HepG2 (cell line): ENCODE results near the gene SYNE3. TPM values are rescaled to one million over a fixed set of nuclear protein-coding genes. Genes with fewer than 3 reads are reported as not detected.
A peak's percentile ranks its signal among the peaks of the same experiment; 100 is the strongest.

Source experiments
- ARID2 ChIP-seq: sonication (generic); formaldehyde crosslinking; IDR thresholded peaks from 2 replicates; pipeline ENCODE4 v1.8.1; 2022; ENCODE audit warnings: mild to moderate bottlenecking, missing genetic modification reagents, borderline replicate concordance
- CHD2 ChIP-seq: IDR thresholded peaks from 2 replicates; pipeline ENCODE4 v1.6.1; 2011; ENCODE audit warnings: low read depth, low read length, improper control_type of control experiment
- EP300 ChIP-seq, 3 experiments: sonication (generic) in 1 of 3; formaldehyde crosslinking in 1 of 3; IDR thresholded peaks; 2 replicates each; pipeline versions ENCODE4 v1.5.1 to v1.6.1; 2011 to 2020; ENCODE audit warnings: low read depth in 2 of 3, low read length in 2 of 3, borderline replicate concordance in 1 of 3, improper control_type of control experiment in 1 of 3, mild to moderate bottlenecking in 1 of 3, missing genetic modification reagents in 1 of 3, moderate library complexity in 1 of 3
- ERF ChIP-seq: IDR thresholded peaks from 2 replicates; pipeline ENCODE4 v1.6.1; 2018; ENCODE audit warnings: missing biosample characterization, missing genetic modification reagents
- GABPB1 ChIP-seq: IDR thresholded peaks from 2 replicates; pipeline ENCODE4 v1.6.1; 2016; ENCODE audit warnings: mild to moderate bottlenecking, missing genetic modification reagents, moderate library complexity, missing compliant biosample characterization
- HOXD1 ChIP-seq: sonication (generic); formaldehyde crosslinking; IDR thresholded peaks from 2 replicates; pipeline ENCODE4 v1.5.0; 2020; ENCODE audit warnings: missing genetic modification reagents
- KDM5B ChIP-seq: sonication (generic); formaldehyde crosslinking; IDR thresholded peaks from 2 replicates; pipeline ENCODE4 v1.4.0; 2020; ENCODE audit warnings: missing genetic modification reagents, mild to moderate bottlenecking, borderline replicate concordance
- MAX ChIP-seq: IDR thresholded peaks from 2 replicates; pipeline ENCODE4 v1.6.1; 2012; ENCODE audit warnings: inconsistent platforms
- MTERF4 ChIP-seq: sonication (generic); formaldehyde crosslinking; IDR thresholded peaks from 2 replicates; pipeline ENCODE4 v1.8.0; 2023; ENCODE audit warnings: mild to moderate bottlenecking, missing genetic modification reagents
- NFIC ChIP-seq: IDR thresholded peaks from 2 replicates; pipeline ENCODE4 v1.6.1; 2012; ENCODE audit warnings: mild to moderate bottlenecking, low read length, inconsistent platforms
- NR2F6 ChIP-seq, 2 experiments: IDR thresholded peaks; 2 replicates each; pipeline ENCODE4 v1.6.1; 2016; ENCODE audit warnings: antibody characterized with exemption in 1 of 2, mild to moderate bottlenecking in 1 of 2
- RAD51 ChIP-seq: fragments of 450-650 bp; IDR thresholded peaks from 2 replicates; pipeline ENCODE4 v1.6.1; 2016; ENCODE audit warnings: borderline replicate concordance
- THAP11 ChIP-seq: IDR thresholded peaks from 2 replicates; pipeline ENCODE4 v1.6.1; 2016; ENCODE audit warnings: missing biosample characterization, missing genetic modification reagents
- XRCC5 ChIP-seq: fragments of 200-400 bp; formaldehyde crosslinking; optimal IDR thresholded peaks from 2 replicates; pipeline ENCODE3; 2017; ENCODE audit warnings: mild to moderate bottlenecking, low read length
- ZNF101 ChIP-seq: sonication (generic); formaldehyde crosslinking; IDR thresholded peaks from 2 replicates; pipeline ENCODE4 v1.4.0; 2020; ENCODE audit warnings: mild to moderate bottlenecking, low read depth, missing genetic modification reagents, borderline replicate concordance
- ZNF205 ChIP-seq: IDR thresholded peaks from 2 replicates; pipeline ENCODE4 v1.6.1; 2018; ENCODE audit warnings: missing biosample characterization, missing genetic modification reagents
- ZNF264 ChIP-seq: sonication (generic); formaldehyde crosslinking; IDR thresholded peaks from 2 replicates; pipeline ENCODE4 v1.4.0; 2020; ENCODE audit warnings: missing genetic modification reagents
- ZNF431 ChIP-seq: sonication (generic); formaldehyde crosslinking; IDR thresholded peaks from 2 replicates; pipeline ENCODE4 v1.9.0; 2022; ENCODE audit warnings: missing genetic modification reagents, low read depth, mild to moderate bottlenecking, borderline replicate concordance
- ZNF639 ChIP-seq: conservative IDR thresholded peaks from 2 replicates; pipeline ENCODE4 v1.6.1; 2018; ENCODE audit warnings: missing genetic modification reagents
- ZNF768 ChIP-seq: sonication (generic); formaldehyde crosslinking; IDR thresholded peaks from 2 replicates; pipeline ENCODE4 v1.4.0; 2020; ENCODE audit warnings: missing genetic modification reagents
- ZNF776 ChIP-seq: sonication (generic); formaldehyde crosslinking; IDR thresholded peaks from 2 replicates; pipeline ENCODE4 v1.4.0; 2020; ENCODE audit warnings: mild to moderate bottlenecking, missing genetic modification reagents
- polyA plus RNA-seq, 8 experiments: library from polyadenylated mRNA; depleted of rRNA in 3 of 8; stranded (reverse) in 7 of 8; unstranded in 1 of 8; fragments of >200 nt; fragmentation: Illumina TruSeq in 4 of 8; extraction: Trizol in 4 of 8; gene quantifications; 2 replicates each; pipeline versions ENCODE4 v1.2.1 to v1.2.3, GENCODE V29; 2011 to 2016; ENCODE audit warnings: low read depth in 4 of 8, missing spikeins in 1 of 8, mixed read lengths in 1 of 8; ENCODE audit not compliant: insufficient read depth in 1 of 8
- total RNA-seq, 5 experiments: library from RNA; depleted of rRNA; stranded (reverse); fragments of >200 nt; fragmentation: Illumina TruSeq; extraction: Trizol; gene quantifications; 2 replicates each; pipeline ENCODE4 v1.2.3, GENCODE V29; 2016; ENCODE audit warnings: low read depth in 1 of 5
- TF ChIP-seq, protein P1 (sequence below): sonication (generic); formaldehyde crosslinking; IDR thresholded peaks from 2 replicates; pipeline ENCODE4 v1.8.0; 2022; ENCODE audit warnings: missing genetic modification reagents, mild to moderate bottlenecking, inconsistent platforms, borderline replicate concordance
- TF ChIP-seq, protein P2 (sequence below): sonication (generic); formaldehyde crosslinking; IDR thresholded peaks from 2 replicates; pipeline ENCODE4 v1.4.0; 2020; ENCODE audit warnings: missing genetic modification reagents, mild to moderate bottlenecking, borderline replicate concordance

SYNE3 gene
- total and polyA plus RNA-seq, 2 of the 13 experiments (the other 11 are each of a cell fraction or from before 2014, with no cell fraction given) = 7.8 to 8.0 TPM

- TF ChIP-seq EP300 (IDR thresholded peaks at IDR 0.05; ENCODE audit: low read depth in 2 of 2, low read length in 2 of 2) (peak; percentile 57 to 97; a peak in 2 of 4 replicates), EP300 (CRISPR knock-in tag; IDR thresholded peaks at IDR 0.05; ENCODE audit: borderline replicate concordance) (peak; percentile 94), ZNF101 (CRISPR knock-in tag) (no peak), MTERF4 (0 out of 2 replicates have a peak, but pooled peaks have one; percentile 51), RAD51 (no peak), MAX (peak; percentile 71), ZNF768 (CRISPR knock-in tag) (no peak), GABPB1 (CRISPR knock-in tag) (peak; percentile 66), THAP11 (CRISPR knock-in tag) (peak; percentile 82), NFIC (peak; percentile 84), CHD2 (no peak; the same call in 1 of the 2 replicates), NR2F6 (IDR thresholded peaks at IDR 0.05) (peak; percentile 92), NR2F6 (CRISPR knock-in tag; IDR thresholded peaks at IDR 0.05) (peak; percentile 93), ZNF639 (CRISPR knock-in tag) (peak; percentile 65; the same call in 1 of the 2 replicates), ARID2 (CRISPR knock-in tag) (no peak), ZNF776 (no peak), ZNF264 (CRISPR knock-in tag) (no peak; the same call in 1 of the 2 replicates), ZNF205 (CRISPR knock-in tag) (peak; percentile 91; the same call in 1 of the 2 replicates), HOXD1 (peak; percentile 67; the same call in 1 of the 2 replicates), XRCC5 (peak; percentile 17), KDM5B (peak; percentile 24; the same call in 1 of the 2 replicates), ZNF431 (CRISPR knock-in tag) (peak; percentile 85), ERF (CRISPR knock-in tag) (peak; percentile 84; the same call in 1 of the 2 replicates)
- TF ChIP-seq, protein P1, sequence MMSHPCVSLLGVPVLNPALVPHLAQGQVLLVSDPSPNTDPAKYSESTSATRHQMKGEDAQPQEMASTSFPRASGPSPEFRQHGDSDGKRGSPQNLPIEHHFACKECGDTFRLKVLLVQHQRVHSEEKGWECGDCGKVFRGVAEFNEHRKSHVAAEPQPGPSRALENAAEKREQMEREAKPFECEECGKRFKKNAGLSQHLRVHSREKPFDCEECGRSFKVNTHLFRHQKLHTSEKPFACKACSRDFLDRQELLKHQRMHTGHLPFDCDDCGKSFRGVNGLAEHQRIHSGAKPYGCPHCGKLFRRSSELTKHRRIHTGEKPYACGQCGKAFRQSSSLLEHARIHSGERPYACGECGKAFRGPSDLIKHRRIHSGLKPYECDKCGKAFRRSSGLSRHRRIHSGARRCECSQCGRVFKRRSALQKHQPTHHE (CRISPR knock-in tag) = no peak
- TF ChIP-seq, protein P2, sequence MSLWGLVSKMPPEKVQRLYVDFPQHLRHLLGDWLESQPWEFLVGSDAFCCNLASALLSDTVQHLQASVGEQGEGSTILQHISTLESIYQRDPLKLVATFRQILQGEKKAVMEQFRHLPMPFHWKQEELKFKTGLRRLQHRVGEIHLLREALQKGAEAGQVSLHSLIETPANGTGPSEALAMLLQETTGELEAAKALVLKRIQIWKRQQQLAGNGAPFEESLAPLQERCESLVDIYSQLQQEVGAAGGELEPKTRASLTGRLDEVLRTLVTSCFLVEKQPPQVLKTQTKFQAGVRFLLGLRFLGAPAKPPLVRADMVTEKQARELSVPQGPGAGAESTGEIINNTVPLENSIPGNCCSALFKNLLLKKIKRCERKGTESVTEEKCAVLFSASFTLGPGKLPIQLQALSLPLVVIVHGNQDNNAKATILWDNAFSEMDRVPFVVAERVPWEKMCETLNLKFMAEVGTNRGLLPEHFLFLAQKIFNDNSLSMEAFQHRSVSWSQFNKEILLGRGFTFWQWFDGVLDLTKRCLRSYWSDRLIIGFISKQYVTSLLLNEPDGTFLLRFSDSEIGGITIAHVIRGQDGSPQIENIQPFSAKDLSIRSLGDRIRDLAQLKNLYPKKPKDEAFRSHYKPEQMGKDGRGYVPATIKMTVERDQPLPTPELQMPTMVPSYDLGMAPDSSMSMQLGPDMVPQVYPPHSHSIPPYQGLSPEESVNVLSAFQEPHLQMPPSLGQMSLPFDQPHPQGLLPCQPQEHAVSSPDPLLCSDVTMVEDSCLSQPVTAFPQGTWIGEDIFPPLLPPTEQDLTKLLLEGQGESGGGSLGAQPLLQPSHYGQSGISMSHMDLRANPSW (CRISPR knock-in tag) = no peak
Observed at GRCh38 chr14:95524706-95525512, 8.5 kb upstream of the SYNE3 start (continued).
